Mesendoderm (in vitro differentiated cells): ENCODE data around the gene VWA2.

Experiments
- DNase-seq: peaks from one replicate; pipeline ENCODE4 v3.0.0; 2013
- H2AK5ac ChIP-seq: 2 replicates; pipeline ENCODE4 v1.6.1; 2013; ENCODE audit warnings: low read length, inconsistent platforms
- H2BK120ac ChIP-seq: 2 replicates; pipeline ENCODE4 v1.6.1; 2013; ENCODE audit warnings: low read depth, mild to moderate bottlenecking, low read length, moderate library complexity, mixed read lengths
- H2BK15ac ChIP-seq: replicated peaks from 2 replicates; pipeline ENCODE4 v1.6.1; 2013; ENCODE audit warnings: low read depth, mild to moderate bottlenecking, moderate library complexity
- H2BK5ac ChIP-seq: 2 replicates; pipeline ENCODE4 v1.6.1; 2013; ENCODE audit warnings: low read length, inconsistent platforms
- H3K18ac ChIP-seq: 2 replicates; pipeline ENCODE4 v1.6.1; 2013; ENCODE audit warnings: mild to moderate bottlenecking, low read length, mixed read lengths
- H3K23ac ChIP-seq: one replicate; pipeline ENCODE4 v1.6.1; 2013; ENCODE audit warnings: low read length
- H3K27ac ChIP-seq: 2 replicates; pipeline ENCODE4 v1.5.1; 2013; ENCODE audit warnings: low read depth, mild to moderate bottlenecking, inconsistent platforms, low read length, moderate library complexity
- H3K27me3 ChIP-seq: 2 replicates; pipeline ENCODE4 v1.6.1; 2013; ENCODE audit warnings: low read length, control low read depth, mild to moderate bottlenecking, inconsistent platforms; ENCODE audit not compliant: insufficient read depth, poor library complexity
- H3K36me3 ChIP-seq: 2 replicates; pipeline ENCODE4 v1.6.1; 2013; ENCODE audit warnings: low read length, inconsistent platforms; ENCODE audit not compliant: control insufficient read depth, insufficient read depth
- H3K4ac ChIP-seq: one replicate; pipeline ENCODE4 v1.6.1; 2013; ENCODE audit warnings: low read depth, mild to moderate bottlenecking, low read length, moderate library complexity
- H3K4me1 ChIP-seq: 2 replicates; pipeline ENCODE4 v1.6.1; 2013; ENCODE audit warnings: low read depth, low read length, inconsistent platforms; ENCODE audit not compliant: control insufficient read depth
- H3K4me2 ChIP-seq: 2 replicates; pipeline ENCODE4 v1.6.1; 2013; ENCODE audit warnings: low read length
- H3K4me3 ChIP-seq: 2 replicates; pipeline ENCODE4 v1.5.1; 2013; ENCODE audit warnings: mild to moderate bottlenecking, low read length
- H3K56ac ChIP-seq: one replicate; pipeline ENCODE4 v1.6.1; 2013; ENCODE audit warnings: low read length
- H3K79me1 ChIP-seq: 2 replicates; pipeline ENCODE4 v1.6.1; 2013; ENCODE audit warnings: low read length, inconsistent platforms
- H3K79me2 ChIP-seq: 2 replicates; pipeline ENCODE4 v1.6.1; 2013; ENCODE audit warnings: mild to moderate bottlenecking, low read length; ENCODE audit not compliant: control insufficient read depth, insufficient read depth
- H3K9ac ChIP-seq: 2 replicates; pipeline ENCODE4 v1.6.1; 2013; ENCODE audit warnings: low read length, inconsistent platforms
- H4K5ac ChIP-seq: one replicate; pipeline ENCODE4 v1.6.1; 2013; ENCODE audit warnings: low read length
- H4K8ac ChIP-seq: one replicate; pipeline ENCODE4 v1.6.1; 2013; ENCODE audit warnings: low read depth, mild to moderate bottlenecking, control low read depth, low read length, moderate library complexity
- WGBS: extraction: QIAGEN DNeasy Blood & Tissue Kit; methylation state at CpG from one replicate; pipeline ENCODE4 v1.1.7; 2013; ENCODE audit warnings: low lambda C conversion rate, missing lambda C conversion rate; ENCODE audit not compliant: insufficient coverage; ENCODE audit errors: extremely low coverage; 5-methylcytosine and 5-hydroxymethylcytosine counted together

The VWA2 gene

DNA sequence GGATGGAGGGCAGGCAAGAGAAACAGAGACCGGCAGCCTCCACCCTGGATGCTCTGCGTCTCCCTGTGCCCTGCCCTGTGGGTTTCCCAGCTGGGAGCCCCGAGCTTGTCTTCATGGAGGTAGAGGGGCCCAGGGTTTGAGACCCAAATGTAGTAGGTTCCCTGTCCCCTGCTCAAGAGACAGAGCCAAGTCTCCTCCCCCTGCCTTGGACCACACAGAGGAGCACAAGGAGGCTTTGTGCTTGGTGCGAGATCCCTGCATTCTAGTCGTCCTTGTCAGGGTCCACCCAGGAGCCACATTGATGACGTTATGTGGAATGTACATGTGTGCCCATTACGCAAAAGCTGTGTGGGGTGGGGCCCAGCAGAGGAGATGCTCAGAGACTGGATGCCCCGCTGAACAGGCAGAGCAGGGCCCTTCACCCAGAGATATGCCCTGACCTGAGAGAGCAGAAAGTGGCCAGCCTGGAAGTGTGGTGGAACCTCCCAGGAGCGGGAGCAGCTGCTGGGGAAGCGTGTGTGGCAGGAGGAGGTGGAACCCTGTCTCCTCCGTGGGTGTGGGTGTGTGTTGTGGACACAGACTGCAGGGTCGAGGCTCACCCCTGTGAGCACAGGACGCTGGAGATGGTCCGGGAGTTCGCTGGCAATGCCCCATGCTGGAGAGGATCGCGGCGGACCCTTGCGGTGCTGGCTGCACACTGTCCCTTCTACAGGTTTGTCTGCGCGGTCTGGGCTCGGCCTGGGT lies 39.3 kb downstream of the VWA2 start:
- H3K27ac ChIP-seq, result no peak overlapping the region
- WGBS, result no CpG with 5 or more reads among the region's 22 CpGs
- H3K36me3 ChIP-seq, result no peaks in the 10 kb centered on the region

DNA sequence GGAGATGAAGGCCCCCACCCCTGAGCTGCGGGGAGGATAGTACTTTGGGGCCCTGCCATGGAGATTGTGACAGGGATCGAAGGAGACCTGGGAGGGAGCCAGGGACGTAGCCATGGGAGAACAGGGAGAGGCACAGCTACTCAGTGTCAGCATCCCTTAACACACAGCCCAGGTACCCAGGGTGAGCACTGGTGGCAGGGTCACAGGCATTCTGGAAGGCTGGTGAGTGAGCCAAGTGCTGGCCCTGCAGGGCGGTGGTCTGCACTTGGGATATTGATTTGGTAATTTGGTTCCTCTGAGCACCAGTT lies 39.8 kb downstream of the VWA2 start:
- Histone ChIP-seq H3K4ac (no peak overlapping the region), H3K9ac (no peak overlapping the region), H3K4me3 (no peak overlapping the region), H3K36me3 (no peaks in the 10 kb centered on the region), H4K8ac (no peak overlapping the region), H2AK5ac (no peak overlapping the region), H3K23ac (no peak overlapping the region), H3K79me1 (no peaks in the 10 kb centered on the region), H3K18ac (no peak overlapping the region), H3K27me3 (no peaks in the 10 kb centered on the region), H2BK120ac (no peak overlapping the region), H3K4me2 (no peak overlapping the region), H2BK5ac (no peak overlapping the region), H3K79me2 (no peaks in the 10 kb centered on the region), H3K56ac (no peak overlapping the region), H2BK15ac (no peak overlapping the region), H3K27ac (no peak overlapping the region), H3K4me1 (no peaks in the 10 kb centered on the region), H4K5ac (no peak overlapping the region)
- DNase-seq, result no peak
- WGBS, result no CpG with 5 or more reads among the region's 4 CpGs

More for the DNA sequence above, 39.3 kb downstream of the VWA2 start:
- Histone ChIP-seq H3K4me3 (no peak overlapping the region), H3K27me3 (no peaks in the 10 kb centered on the region), H2BK15ac (no peak overlapping the region), H3K4me1 (no peaks in the 10 kb centered on the region), H2AK5ac (no peak overlapping the region), H3K79me2 (no peaks in the 10 kb centered on the region), H4K5ac (no peak overlapping the region), H3K18ac (no peak overlapping the region), H3K9ac (no peak overlapping the region), H4K8ac (no peak overlapping the region), H3K4me2 (no peak overlapping the region), H3K23ac (no peak overlapping the region), H2BK120ac (no peak overlapping the region), H3K79me1 (no peaks in the 10 kb centered on the region), H3K56ac (no peak overlapping the region), H2BK5ac (no peak overlapping the region), H3K4ac (no peak overlapping the region)
- no peak for DNase-seq

GRCh38 chr10:114279289-114279688 lies 40.2 kb downstream of the VWA2 start:
- Histone ChIP-seq H3K4me2 (no peak overlapping the region), H3K23ac (no peak overlapping the region), H3K27me3 (no peaks in the 10 kb centered on the region), H3K56ac (no peak overlapping the region), H2AK5ac (no peak overlapping the region), H2BK120ac (no peak overlapping the region), H3K4me1 (no peaks in the 10 kb centered on the region), H3K4ac (no peak overlapping the region), H3K79me2 (no peaks in the 10 kb centered on the region), H3K36me3 (no peaks in the 10 kb centered on the region), H3K27ac (no peak overlapping the region), H3K18ac (no peak overlapping the region), H3K79me1 (no peaks in the 10 kb centered on the region), H3K9ac (no peak overlapping the region), H3K4me3 (no peak overlapping the region), H4K8ac (no peak overlapping the region), H4K5ac (no peak overlapping the region), H2BK15ac (no peak overlapping the region), H2BK5ac (no peak overlapping the region)
- WGBS, result no CpG with 5 or more reads among the region's 4 CpGs
- no peak for DNase-seq

GRCh38 chr10:114279901-114280644 lies 41.0 kb downstream of the VWA2 start:
- no peak overlapping the region for H3K4me3 ChIP-seq
- no CpG with 5 or more reads among the region's 8 CpGs for WGBS
- no peaks in the 10 kb centered on the region for H3K79me2 ChIP-seq
- no peak for DNase-seq
- no peaks in the 10 kb centered on the region for H3K79me1 ChIP-seq
- no peak overlapping the region for H2BK120ac ChIP-seq
- no peak overlapping the region for H4K5ac ChIP-seq
- no peaks in the 10 kb centered on the region for H3K36me3 ChIP-seq
- no peak overlapping the region for H2BK5ac ChIP-seq
- no peak overlapping the region for H3K27ac ChIP-seq
- no peak overlapping the region for H3K4ac ChIP-seq
- no peak overlapping the region for H3K4me2 ChIP-seq
- H3K27me3 ChIP-seq, result no peaks in the 10 kb centered on the region
- no peak overlapping the region for H3K18ac ChIP-seq
- H3K4me1 ChIP-seq, result no peaks in the 10 kb centered on the region
- H2AK5ac ChIP-seq, result no peak overlapping the region
- H3K56ac ChIP-seq, result no peak overlapping the region
- H4K8ac ChIP-seq, result no peak overlapping the region
- no peak overlapping the region for H2BK15ac ChIP-seq
- H3K23ac ChIP-seq, result no peak overlapping the region
- H3K9ac ChIP-seq, result no peak overlapping the region

- DNase-seq, result no peak
- no peak overlapping the region for H3K27ac ChIP-seq
- WGBS, result no CpG with 5 or more reads among the region's 7 CpGs
- H3K4me2 ChIP-seq, result no peak overlapping the region
- no peak overlapping the region for H3K4me3 ChIP-seq
- no peak overlapping the region for H2BK15ac ChIP-seq
- H3K27me3 ChIP-seq, result no peaks in the 10 kb centered on the region
- H2BK120ac ChIP-seq, result no peak overlapping the region
- H4K5ac ChIP-seq, result no peak overlapping the region
- no peak overlapping the region for H4K8ac ChIP-seq
- H3K18ac ChIP-seq, result no peak overlapping the region
- H3K9ac ChIP-seq, result no peak overlapping the region
- no peak overlapping the region for H2BK5ac ChIP-seq
- H3K4me1 ChIP-seq, result no peaks in the 10 kb centered on the region
- H3K56ac ChIP-seq, result no peak overlapping the region
- no peak overlapping the region for H3K23ac ChIP-seq
- H2AK5ac ChIP-seq, result no peak overlapping the region
- H3K36me3 ChIP-seq, result no peaks in the 10 kb centered on the region
- H3K79me1 ChIP-seq, result no peaks in the 10 kb centered on the region
- H3K79me2 ChIP-seq, result no peaks in the 10 kb centered on the region
- H3K4ac ChIP-seq, result no peak overlapping the region
These were observed 42.0 kb downstream of the VWA2 start for GRCh38 chr10:114281006-114281405.
